GM19240 (cell line): ENCODE measurements around the gene INO80B.
A peak's percentile ranks its signal among the peaks of the same experiment; 100 is the strongest.
"Not testable (repeated sequence)": the region's sequence is repeated elsewhere in the genome, so short reads cannot be mapped to it uniquely, and the experiment has no call there.

Experiments
- DNase-seq: peaks from one replicate; pipeline ENCODE4 v3.0.0; 2011; ENCODE audit warnings: low spot score; ENCODE audit not compliant: insufficient read length

Gene INO80B

DNA sequence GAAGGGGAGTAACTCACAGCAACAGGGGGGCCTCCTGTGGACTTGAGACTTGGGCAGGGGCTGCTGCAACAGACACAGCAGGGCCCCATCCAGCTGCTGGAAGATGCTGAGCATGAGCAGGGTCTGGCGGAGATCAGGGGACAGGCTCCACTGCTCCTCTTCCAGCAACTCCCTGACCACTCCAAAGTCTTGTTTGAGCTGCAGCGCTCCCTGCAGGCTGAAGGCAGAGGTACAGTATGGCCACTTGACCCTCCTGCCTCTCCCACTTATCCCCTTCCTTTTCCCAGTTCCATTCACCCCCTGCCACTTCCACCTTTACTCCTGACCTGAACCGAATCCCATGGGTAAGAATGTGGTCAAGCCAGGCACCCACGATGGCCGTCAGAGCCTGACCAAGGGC lies 20.0 kb downstream of the INO80B start:
- no peak for DNase-seq

DNA sequence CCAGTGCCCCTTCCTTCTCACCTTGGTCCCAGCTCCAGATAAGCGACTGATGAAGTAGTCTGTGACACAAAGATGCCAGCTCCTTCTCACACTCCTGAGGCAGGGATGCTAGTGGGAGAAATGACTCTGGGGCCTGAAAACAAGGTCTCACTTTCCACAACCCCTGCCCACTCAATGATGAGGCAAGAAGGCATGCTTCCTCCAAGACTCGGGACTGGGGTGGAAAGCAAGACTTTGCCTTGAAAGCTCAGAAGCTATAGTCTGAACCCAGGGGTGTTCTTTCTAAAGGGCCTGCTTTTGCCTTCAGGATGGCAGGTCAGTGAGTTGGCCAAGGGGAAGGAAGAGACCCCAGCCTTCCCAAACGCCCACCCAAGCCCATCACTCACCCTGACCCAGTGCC lies 26.5 kb downstream of the INO80B start:
- DNase-seq: no peak

DNA sequence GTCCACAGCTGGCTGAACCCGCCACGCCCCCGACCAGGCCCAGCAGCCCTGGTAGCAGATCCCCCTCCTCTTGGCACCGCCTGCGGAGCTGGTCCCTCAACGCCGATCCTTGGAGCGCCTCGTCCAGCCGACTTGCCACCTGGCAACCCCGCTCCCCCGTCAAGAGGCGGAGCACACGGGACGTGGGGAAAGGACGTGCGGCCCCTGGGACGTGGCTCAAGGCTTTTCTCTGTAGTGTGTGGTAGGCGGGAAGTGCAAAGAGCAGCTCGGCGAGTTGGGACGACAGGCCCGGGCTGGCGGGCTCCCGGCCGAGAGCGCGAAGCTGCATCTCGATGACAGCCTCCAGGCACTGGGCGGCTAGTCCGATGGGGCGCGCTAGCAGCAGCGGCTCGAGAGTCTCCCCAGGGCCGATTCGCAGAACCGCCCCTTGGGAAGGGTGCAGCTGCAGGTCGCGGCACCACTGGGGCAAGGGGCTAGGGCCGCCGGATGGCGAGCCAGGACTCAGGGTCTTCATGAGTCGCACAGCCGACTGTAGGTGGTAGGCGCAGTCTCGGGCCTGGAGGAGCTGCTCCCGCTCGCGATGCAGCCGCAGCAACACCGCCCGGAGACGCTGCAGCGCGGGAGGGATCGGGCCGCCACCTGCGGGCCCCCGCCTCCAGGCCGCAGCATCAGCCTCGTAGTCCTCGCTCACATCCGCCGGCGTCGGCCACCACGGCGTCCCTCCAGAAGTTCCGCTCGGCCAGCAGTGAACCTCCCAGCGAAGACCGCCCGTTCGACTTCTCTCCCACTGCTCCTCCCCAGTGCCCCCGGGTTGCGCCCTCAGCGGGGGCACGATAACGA lies 27.3 kb downstream of the INO80B start:
- DNase-seq: no peak

DNA sequence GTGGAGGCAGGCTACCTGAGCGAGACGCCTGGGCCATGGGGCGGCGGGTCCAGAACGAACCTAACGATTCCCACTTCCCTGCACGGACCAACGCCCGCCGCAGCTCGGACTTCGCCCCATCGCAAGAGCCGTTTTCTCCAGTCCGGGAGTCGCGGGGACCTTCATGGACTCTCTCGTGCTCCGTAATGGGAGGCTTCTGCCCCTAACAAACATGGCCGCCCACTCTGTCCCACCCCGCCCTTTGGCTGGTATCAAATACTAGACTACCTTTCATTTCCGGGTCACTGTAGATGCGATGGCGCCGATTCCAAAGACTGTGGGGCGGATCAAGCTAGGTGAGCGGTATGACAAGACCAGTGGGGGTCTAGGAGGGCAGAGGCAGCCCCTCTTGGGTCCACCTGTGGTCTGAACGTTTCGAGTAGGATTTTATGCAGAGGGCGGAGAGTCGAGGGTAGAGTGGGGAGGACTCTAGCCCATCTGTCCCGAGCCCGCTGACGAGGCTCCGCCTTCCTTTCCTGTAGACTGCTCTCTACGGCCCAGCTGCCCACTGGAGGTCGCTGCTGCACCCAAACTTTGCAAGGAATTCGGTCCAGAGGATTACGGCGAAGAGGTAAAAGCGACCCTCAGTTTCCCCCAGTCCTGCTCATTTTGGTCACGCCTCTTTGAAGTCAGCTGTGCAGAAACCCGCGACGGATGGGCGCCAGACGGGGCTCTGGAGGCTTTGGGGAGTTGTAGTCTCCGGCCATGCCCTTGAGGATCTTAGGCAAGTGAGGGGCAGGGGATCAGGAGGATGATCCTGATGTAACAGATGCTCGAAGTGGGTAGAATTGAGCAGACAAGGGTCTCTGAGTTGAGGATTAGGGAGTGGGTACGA lies 28.2 kb downstream of the INO80B start, which contains the start of the genes CCDC142 and TTC31:
CCDC142 (minus strand) TSS at position 198 of the 874 bp plus-strand sequence; CDS start at position 37, 161 bp downstream.
TTC31 (plus strand) TSS at position 281 of the 874 bp plus-strand sequence; CDS start at position 296, 15 bp downstream.
- peak; percentile 89 for DNase-seq

DNA sequence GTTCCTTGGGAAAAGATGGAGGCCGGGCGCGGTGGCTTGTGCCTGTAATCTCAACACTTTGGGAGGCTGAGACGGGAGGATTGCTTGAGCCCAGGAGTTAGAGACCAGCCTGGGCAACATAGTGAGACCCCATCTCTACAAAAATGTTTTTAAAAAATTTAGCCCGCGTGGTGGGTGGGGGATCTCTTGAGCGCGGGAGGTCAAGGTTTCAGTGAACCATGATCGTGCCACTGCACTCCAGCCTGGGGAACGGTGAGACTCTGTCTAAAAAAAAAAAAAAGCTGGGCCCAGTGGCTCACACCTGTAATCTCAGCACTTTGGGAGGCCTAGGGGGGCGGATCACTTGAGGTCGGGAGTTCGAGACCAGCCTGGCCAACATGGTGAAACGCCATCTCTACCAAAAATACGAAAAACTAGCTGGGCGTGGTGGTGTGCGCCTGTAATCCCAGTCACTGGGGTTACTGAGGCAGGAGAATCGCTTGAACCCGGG lies 28.8 kb downstream of the INO80B start:
- DNase-seq: not testable (repeated sequence)

DNA sequence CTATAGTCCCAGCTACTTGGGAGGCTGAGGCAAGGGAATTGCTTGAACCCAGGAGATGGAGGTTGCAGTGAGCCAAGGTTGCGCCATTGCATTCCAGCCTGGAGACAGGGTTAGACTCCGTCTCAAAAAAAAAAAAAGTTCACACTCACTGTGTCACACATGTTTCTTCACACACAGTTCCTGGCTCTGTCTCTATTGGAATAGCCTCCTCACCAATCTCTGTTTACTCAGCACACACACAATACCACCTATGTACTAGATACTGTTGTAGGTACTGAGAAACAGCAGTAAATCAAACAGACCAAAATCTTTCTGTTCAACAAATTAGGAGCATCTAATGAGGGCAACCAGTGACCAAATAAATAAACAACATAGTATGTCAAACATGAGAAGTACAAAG lies 31.3 kb downstream of the INO80B start:
- no peak for DNase-seq

DNA sequence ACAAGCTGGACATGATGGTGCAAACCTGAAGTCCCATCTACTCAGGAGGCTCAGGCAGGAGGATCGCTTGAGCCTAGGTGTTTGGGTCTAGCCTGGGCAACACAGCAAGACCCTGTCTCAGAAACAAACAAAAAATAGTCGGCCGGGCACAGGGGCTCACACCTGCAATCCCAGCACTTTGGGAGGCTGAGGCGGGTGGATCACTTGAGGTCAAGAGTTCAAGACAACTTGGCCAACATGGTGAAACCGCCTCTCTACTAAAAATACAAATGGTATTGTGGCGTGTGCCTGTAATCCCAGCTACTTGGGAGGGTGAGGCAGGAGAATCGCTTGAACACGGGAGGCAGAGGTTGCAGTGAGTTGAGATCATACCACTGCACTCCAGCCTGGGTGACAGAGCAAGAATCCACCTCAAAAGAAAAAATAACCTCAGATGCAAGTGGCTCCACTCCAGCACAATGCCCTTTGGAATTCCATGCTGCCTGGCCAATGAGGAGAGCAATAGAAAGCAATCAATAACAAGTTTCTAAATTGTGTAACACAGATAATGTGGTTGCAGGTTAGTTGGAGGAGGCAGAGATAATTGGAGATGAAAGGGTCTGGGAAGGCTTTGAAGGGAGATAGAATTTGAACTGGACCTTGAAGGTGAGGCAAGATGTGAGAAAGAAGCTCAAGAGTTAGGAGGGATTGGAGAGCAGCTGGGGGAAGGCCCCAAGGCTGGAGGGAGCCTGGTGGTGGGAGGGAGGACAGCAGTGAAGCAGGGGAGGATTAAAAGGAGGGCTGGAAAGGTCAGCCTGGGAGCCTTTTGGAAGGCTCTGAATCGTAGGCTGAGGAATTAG lies 34.0 kb downstream of the INO80B start:
- DNase-seq: no peak

DNA sequence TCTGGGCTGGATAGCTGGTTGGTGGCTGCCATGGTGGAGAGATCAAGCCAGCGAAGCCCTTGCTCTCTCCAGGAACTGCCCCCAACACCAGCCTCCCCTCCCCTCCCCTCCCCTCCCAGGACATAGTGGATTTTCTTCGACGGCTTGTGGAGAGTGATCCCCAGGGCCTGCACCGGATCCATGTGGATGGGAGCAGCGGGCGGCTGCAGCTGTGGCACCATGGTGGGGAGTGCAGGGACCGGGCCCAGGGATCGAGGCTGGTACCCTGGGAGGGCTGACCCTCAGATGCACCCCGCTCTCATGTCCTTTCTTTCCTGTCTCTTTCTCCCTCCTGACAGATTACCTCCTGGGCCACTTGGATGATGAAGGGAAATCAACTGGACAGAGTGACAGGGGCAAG lies 35.0 kb downstream of the INO80B start:
- no peak for DNase-seq

DNA sequence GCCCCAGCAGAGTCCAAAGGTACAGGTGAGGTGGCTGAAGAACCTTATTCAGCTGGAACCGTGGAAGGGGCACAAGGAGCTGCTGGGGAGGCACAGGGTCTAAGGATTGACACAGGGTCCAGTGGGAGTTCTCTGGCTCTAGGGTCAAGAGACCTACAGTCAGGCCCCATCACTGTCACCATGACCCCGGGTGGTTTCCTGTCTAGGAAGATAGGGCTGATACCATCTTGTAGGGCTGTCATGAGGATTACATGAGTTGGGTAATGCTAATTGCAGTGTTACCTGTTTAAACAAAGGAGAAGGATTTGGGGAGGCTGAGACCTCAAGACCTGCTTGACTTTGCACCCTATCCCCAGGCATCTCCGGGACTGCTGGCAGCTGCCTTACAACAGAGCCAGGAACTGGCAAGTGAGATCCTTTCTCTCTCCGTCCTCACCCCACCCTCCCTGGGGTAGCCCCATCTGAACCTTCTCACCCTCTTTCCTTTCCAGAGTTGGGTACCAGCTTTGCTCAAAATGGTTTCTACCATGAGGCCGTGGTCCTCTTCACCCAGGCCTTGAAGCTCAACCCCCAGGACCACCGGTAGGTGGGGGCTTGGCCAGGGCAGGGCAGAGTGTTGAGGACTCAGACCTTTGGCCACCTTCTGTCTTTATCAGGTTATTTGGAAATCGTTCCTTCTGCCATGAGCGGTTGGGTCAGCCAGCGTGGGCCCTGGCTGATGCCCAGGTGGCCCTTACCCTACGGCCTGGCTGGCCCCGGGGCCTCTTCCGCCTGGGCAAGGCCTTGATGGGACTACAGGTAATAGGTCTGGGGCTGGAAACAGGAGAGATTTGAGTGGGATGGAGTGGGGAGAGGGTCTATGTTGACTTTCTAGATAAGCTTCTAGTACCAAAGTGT lies 37.0 kb downstream of the INO80B start:
- DNase-seq: no peak

DNA sequence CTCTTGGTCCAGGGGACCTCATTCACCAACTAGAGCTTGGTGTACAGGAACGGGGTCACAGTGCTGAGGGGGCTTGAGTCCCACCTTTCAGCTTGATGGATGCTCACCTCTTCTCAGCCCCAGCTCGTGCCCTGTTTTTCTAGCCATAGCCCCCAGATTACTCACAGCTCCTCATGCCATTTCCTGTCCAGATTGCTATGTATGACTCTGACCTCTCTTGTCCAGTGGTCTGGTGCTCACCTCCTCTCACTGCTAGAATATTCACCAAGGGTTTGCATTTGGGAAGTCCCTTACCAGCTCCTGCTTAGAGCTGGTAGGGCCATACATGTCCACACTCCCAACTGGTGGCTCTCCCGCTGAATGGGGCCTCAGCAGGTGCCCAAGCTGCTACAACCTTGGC lies 38.7 kb downstream of the INO80B start:
- no peak for DNase-seq

DNA sequence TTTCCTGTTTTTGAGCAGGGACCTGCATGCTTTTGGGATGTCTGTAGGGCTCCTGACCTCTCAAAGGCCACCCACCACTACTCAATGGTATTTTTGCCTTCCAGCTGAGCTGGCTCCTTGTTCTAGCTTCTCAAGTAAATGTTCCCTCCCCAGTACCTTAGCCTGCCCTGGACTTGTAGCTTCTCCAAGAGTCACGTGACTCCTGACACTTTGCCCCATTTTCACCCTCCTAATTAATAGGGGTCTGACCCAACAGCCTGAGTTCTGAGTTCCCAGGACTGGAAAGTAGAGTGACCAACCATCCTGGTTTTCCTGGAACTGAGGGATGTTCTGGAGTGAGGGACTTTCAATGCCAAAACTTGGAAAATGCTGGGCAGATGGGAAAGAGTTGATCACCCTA lies 40.6 kb downstream of the INO80B start:
- DNase-seq: no peak

DNA sequence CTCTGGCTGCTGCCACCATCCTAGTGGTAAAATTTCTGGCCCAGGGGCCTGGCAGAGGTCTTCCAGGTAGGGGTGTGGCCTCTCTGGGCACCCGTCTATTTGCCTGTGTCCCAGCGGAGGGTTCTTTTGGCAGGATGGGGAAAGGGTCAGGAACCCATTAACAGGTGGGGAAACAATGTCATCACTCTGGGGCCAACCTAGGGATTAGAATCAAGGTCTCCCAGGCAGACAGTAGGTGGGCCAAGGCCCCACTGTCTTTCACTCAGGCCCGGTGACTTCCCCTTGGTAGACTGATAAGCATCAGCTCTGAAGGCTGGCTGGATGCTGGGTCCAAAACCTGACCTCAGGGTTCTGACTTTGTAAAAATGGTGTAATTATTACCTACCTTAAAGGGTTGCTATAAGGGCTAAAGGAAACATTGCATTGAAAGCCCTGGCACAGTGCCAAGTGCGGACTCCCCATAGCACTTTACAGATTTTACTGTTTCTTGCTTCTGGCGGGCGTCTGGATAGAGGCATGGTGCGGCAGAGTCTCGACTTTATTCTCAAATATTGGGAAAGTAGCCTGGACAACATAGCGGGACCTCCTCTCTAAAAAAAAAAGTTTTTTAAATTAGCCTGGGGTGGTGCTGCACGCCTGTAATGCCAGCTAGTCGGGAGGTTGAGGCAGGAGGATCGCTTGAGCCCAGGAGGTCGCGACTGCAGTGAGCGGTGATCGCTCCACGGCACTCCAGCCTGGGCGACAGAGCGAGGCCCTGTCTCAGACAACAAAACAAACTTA lies 42.3 kb downstream of the INO80B start:
- no peak for DNase-seq

DNA sequence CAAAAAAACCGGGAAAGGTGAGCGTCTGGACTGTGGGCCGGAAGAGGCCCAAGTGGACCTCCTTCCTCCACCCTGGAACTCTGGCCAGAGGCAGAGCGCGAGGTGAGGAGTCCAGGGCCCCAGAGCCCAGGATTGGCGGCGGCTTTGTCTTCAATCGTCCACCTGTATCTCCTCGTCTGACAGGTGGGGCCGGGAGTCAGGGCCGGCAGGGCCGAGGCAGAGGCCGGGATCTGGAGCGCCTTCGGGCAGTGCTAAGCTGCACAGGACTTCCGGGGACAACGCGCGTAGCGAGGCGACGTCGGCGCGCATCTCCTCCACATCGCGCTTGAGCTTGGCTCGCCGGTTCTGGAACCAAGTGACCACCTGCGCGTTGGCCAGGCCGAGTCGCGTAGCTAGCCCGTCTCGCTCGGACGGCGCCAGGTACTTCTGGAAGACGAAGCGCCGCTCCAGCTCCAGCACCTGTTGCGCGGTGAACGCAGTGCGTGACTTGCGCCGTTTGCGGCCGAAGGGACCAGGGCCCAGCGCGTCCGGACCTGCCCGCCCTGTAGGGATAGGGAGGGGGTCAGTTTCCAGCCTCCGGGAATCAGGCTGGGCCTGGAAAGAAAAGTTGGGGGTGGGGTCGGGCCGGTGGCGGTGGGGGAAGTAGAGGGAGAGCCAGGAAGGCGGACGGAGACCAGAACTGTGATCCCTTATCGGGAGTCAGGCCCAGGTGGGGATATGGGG lies 43.1 kb downstream of the INO80B start:
- no peak for DNase-seq

DNA sequence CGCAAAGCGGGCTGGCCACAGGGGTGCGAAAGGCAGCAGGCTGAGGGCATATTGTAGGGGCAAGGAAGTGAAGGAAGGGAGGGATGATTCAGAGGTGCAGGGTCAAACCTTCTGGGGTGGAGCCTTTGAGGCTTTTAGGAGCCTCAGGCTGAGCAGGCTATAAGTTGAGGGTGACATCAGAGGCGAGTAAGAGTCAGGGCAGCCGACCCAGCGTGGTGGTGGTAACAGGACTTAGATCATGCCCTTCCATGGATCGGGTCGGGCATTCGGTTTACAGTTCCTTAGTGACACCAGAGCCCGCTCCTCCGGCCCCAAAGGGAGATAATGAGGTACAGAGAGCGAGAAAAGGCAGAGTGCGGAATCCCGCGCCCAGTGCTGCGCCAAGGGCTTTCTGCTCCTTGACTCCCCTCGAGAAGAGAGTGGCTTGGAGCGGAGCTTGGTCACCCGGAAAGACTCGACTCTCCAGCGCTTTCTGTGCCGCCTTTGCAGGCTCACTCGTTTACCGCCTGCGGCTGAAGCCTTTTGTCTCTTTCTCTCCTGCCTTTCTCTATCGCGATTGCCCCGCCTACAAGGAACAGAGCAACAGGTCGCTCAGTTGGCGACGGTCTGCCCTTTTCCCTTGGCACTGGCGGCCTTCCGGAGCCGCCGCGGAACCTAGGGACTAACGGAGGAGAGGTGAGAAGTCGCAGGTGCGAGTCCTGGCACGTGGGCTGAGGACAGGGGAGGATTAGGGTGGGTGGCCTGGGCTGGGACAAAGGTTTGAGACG lies 43.8 kb downstream of the INO80B start:
- DNase-seq: no peak

DNA sequence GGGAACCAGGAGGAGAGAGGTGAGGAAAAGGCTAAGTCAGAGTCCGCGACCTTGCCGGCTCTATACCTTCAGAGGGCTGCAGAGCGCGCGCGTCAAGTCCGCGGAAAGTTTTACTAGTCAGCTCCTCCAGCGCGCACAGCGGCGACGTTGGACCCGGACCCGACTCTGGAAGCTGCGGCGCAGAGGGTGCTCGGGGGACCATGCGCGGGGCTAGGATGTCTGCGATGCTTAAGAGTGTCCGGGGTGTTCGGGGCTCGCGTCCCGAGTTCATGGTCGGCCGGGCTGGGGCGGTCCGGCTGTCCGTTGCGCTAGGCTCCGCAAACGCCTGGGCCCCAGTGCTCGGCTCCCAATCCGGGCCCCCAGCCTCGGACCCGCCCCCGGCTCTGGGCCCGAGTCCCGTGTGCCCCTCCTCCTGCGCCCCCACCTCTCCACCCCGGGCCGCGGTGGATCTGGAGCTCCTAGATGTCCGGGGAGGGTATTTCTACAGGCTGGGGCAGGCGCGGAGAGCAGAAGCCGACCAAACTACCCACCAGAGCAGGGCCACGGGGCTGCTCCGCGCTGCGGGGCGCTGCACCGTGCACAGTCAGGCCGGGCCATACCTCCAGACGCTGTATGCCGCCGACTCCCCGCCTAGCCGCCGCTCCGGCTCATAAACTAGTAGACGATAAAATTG lies 44.5 kb downstream of the INO80B start, which contains the start of gene LBX2:
LBX2 (minus strand) TSS at position 337 of the 673 bp plus-strand sequence; CDS start at position 271, 66 bp downstream.
- DNase-seq: no peak

DNA sequence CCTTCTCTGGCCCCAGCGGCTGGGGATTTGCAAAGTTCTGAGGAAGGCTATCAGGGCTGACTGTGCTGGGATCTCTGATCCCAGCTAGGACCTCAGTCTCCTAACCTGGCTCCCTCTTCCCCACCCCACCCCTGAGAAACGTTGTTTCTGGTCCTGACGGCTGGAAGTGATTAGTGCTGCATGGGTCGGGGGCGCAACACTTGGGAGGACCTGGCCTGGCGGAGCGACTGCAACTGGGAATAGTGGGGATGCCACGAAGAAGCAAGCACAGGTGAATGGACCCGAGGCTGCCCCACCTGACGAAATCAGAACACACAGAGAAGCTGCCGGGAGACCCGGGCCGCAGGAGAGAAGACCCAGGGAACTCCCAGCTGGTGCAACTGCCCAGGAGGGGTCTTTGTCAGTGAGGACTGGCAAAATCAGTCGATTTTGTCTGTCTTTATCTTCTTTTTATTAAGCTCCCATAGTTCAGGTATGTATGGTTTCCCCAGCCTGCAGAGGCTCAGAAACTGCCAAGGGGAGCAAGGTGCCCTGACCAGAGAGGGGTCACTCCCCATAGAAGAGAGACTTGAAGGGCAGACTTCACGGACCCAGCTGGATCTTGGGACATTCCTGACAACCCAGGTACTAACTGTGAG lies 45.2 kb downstream of the INO80B start:
- no peak for DNase-seq

DNA sequence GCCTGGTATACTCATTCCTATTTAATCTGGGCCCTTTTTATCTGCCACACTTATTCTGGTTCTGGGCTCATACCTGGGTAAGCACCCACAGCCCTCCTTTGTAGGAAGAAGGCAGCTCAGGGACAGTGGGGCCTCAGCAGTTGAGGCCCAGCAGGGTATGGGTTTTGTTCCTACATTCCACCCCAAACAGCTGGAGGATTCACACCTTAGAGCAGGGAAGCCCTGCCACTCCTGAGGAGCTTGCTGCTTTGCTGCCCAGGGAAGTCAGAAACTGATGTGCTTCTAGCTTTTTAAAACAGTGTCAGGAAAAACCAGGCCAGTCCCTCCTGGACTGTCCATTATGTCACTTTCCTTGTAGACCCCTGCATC lies 45.7 kb downstream of the INO80B start:
- DNase-seq: no peak
